Neural cell (in vitro differentiated cells): Measurements from ENCODE around the gene SAP130. TPM values are rescaled to one million over a fixed set of nuclear protein-coding genes. Genes with fewer than 3 reads are reported as not detected.

Experiments
- H2AFZ ChIP-seq: fragments of 200-600, 300-800 bp; sonication (generic), shearing (Covaris generic); 2 replicates; pipeline ENCODE4 v1.6.0; 2014; ENCODE audit warnings: low read depth, mild to moderate bottlenecking, antibody characterized with exemption, low read length, moderate library complexity
- H3F3A ChIP-seq: fragments of 200-600 bp; shearing (Covaris generic); 2 replicates; pipeline ENCODE4 v1.6.1; 2016; ENCODE audit warnings: mild to moderate bottlenecking, moderate library complexity, mixed read lengths, antibody characterized with exemption, low read length; ENCODE audit not compliant: insufficient read depth, poor library complexity, severe bottlenecking
- H3K27ac ChIP-seq: fragments of 200-600, 300-800 bp; sonication (generic), shearing (Covaris generic); 2 replicates; pipeline ENCODE4 v1.5.1; 2014; ENCODE audit warnings: mild to moderate bottlenecking, low read length, moderate library complexity
- H3K27me3 ChIP-seq: fragments of 300-800, 200-600 bp; sonication (generic), shearing (Covaris generic); 2 replicates; pipeline ENCODE4 v1.6.0; 2014; ENCODE audit warnings: mild to moderate bottlenecking, low read depth, low read length, moderate library complexity; ENCODE audit not compliant: insufficient read depth
- H3K36me3 ChIP-seq: fragments of 300-800, 200-600 bp; sonication (generic), shearing (Covaris generic); 2 replicates; pipeline ENCODE4 v1.5.1; 2014; ENCODE audit warnings: mild to moderate bottlenecking, antibody characterized with exemption, low read length, moderate library complexity; ENCODE audit not compliant: insufficient read depth
- H3K4me2 ChIP-seq: fragments of 300-800, 200-600 bp; sonication (generic), shearing (Covaris generic); 2 replicates; pipeline ENCODE4 v1.6.0; 2014; ENCODE audit warnings: mild to moderate bottlenecking, low read length
- H3K4me3 ChIP-seq: fragments of 300-800, 200-600 bp; sonication (generic), shearing (Covaris generic); 2 replicates; pipeline ENCODE4 v1.5.1; 2014; ENCODE audit warnings: mild to moderate bottlenecking, low read length, moderate library complexity
- H3K79me2 ChIP-seq: fragments of 200-600 bp; shearing (Covaris generic); replicated peaks from 2 replicates; pipeline ENCODE4 v1.6.0; 2014; ENCODE audit warnings: mild to moderate bottlenecking, low read length, moderate library complexity; ENCODE audit not compliant: insufficient read depth
- H3K9ac ChIP-seq: fragments of 300-800, 200-600 bp; sonication (generic), shearing (Covaris generic); 2 replicates; pipeline ENCODE4 v1.6.1; 2016; ENCODE audit warnings: mild to moderate bottlenecking, low read length, mixed read lengths
- H3K9me2 ChIP-seq: fragments of 200-600 bp; shearing (Covaris generic); 2 replicates; pipeline ENCODE4 v1.6.1; 2016; ENCODE audit warnings: mild to moderate bottlenecking, low read length, mixed read lengths; ENCODE audit not compliant: insufficient read depth
- H3K9me3 ChIP-seq: fragments of 200-600, 300-800 bp; sonication (generic), shearing (Covaris generic); 2 replicates; pipeline ENCODE4 v1.6.1; 2016; ENCODE audit warnings: mild to moderate bottlenecking, mixed run types, low read length, moderate library complexity, mixed read lengths
- H4K20me1 ChIP-seq: fragments of 200-600 bp; shearing (Covaris generic); 2 replicates; pipeline ENCODE4 v1.6.1; 2016; ENCODE audit warnings: mild to moderate bottlenecking, mixed run types; ENCODE audit not compliant: insufficient read depth
- CTCF ChIP-seq: fragments of 450-650 bp; IDR thresholded peaks from 2 replicates; pipeline ENCODE4 v1.5.1; 2014; ENCODE audit warnings: antibody characterized with exemption, mild to moderate bottlenecking, moderate library complexity; ENCODE audit not compliant: poor library complexity, severe bottlenecking
- EP300 ChIP-seq: fragments of 450-650 bp; conservative IDR thresholded peaks from 2 replicates; pipeline ENCODE4 v1.6.1; 2014; ENCODE audit warnings: antibody characterized with exemption, mild to moderate bottlenecking, moderate library complexity; ENCODE audit not compliant: poor library complexity, severe bottlenecking
- EZH2 ChIP-seq: fragments of 200-600, 300-800 bp; shearing (Covaris generic), sonication (generic); IDR thresholded peaks from 2 replicates; pipeline ENCODE4 v1.6.1; 2014; ENCODE audit warnings: antibody characterized with exemption, low read length, borderline replicate concordance, mild to moderate bottlenecking; ENCODE audit not compliant: insufficient read depth, poor library complexity, severe bottlenecking
- MXI1 ChIP-seq: fragments of 450-650 bp; conservative IDR thresholded peaks from 2 replicates; pipeline ENCODE4 v1.6.1; 2014; ENCODE audit warnings: antibody characterized with exemption, mild to moderate bottlenecking; ENCODE audit not compliant: poor library complexity, severe bottlenecking
- POLR2AphosphoS5 ChIP-seq: IDR thresholded peaks from 2 replicates; pipeline ENCODE4 v1.6.1; 2012
- RAD21 ChIP-seq: fragments of 450-650 bp; conservative IDR thresholded peaks from 2 replicates; pipeline ENCODE4 v1.6.1; 2014; ENCODE audit warnings: antibody characterized with exemption, mild to moderate bottlenecking, moderate library complexity
- REST ChIP-seq: IDR thresholded peaks from 2 replicates; pipeline ENCODE4 v1.6.1; 2012; ENCODE audit warnings: borderline replicate concordance
- SMC3 ChIP-seq: fragments of 450-650 bp; conservative IDR thresholded peaks from 2 replicates; pipeline ENCODE4 v1.6.1; 2014; ENCODE audit warnings: antibody characterized with exemption, mild to moderate bottlenecking, moderate library complexity; ENCODE audit not compliant: poor library complexity
- TAF1 ChIP-seq: IDR thresholded peaks from 2 replicates; pipeline ENCODE4 v1.6.1; 2012; ENCODE audit warnings: low read depth
- polyA plus RNA-seq: library from polyadenylated mRNA; depleted of rRNA; stranded (reverse); fragments of >200 nt; gene quantifications from 2 replicates; pipeline ENCODE4 v1.2.3, GENCODE V29; 2014

SAP130 gene
- polyA plus RNA-seq, 1 donor from 2014 or later = 5.6 TPM

- Histone ChIP-seq H2AFZ (no peak overlapping the region), H3K27ac (no peak overlapping the region), H3K9me3 (no peaks in the 10 kb centered on the region), H3F3A (no peaks in the 10 kb centered on the region), H3K27me3 (no peaks in the 10 kb centered on the region), H4K20me1 (no peaks in the 10 kb centered on the region), H3K79me2 (no peaks in the 10 kb centered on the region), H3K9me2 (no peaks in the 10 kb centered on the region), H3K4me2 (no peak overlapping the region), H3K9ac (no peak overlapping the region), H3K4me3 (no peak overlapping the region), H3K36me3 (peaks cover 4% of the 10 kb centered on the region)
- TF ChIP-seq EP300 (no peak), REST (no peak), EZH2 (no peak), CTCF (no peak), MXI1 (no peak), RAD21 (no peak), TAF1 (no peak), POLR2AphosphoS5 (no peak), SMC3 (no peak)
Measured at GRCh38 chr2:127941461-127941860, 86.4 kb downstream of the SAP130 start.

GRCh38 chr2:127940641-127941040 lies 87.2 kb downstream of the SAP130 start:
- Histone ChIP-seq H3K9me2 (no peaks in the 10 kb centered on the region), H3K36me3 (peaks cover 4% of the 10 kb centered on the region), H3K27me3 (no peaks in the 10 kb centered on the region), H3K4me2 (no peak overlapping the region), H3F3A (no peaks in the 10 kb centered on the region), H4K20me1 (no peaks in the 10 kb centered on the region), H3K79me2 (no peaks in the 10 kb centered on the region), H3K27ac (no peak overlapping the region), H3K9ac (no peak overlapping the region), H3K9me3 (no peaks in the 10 kb centered on the region), H2AFZ (no peak overlapping the region), H3K4me3 (no peak overlapping the region)
- TF ChIP-seq EP300 (no peak), CTCF (no peak), POLR2AphosphoS5 (no peak), RAD21 (no peak), MXI1 (no peak), SMC3 (no peak), REST (no peak), EZH2 (no peak), TAF1 (no peak)
